Ramos (cell line): Measurements from ENCODE around the gene PDCD6IP.

Source experiments
- in situ Hi-C: fragments of 300-500 bp; cut with MboI; formaldehyde crosslinking; loops from one replicate; pipeline ENCODE4 v1.14.3; 2022; ENCODE audit warnings: low sequenced_read_pairs; ENCODE audit not compliant: unreplicated experiment

PDCD6IP gene

GRCh38 chr3:33883951-33884561 is 85.6 kb downstream of the PDCD6IP start:
- in situ Hi-C loops = loop anchor here (25.0 kb wide), 1 partner anchor 803 kb away; no protein-coding TSS in a partner anchor

GRCh38 chr3:33884701-33885100 is 86.3 kb downstream of the PDCD6IP start:
- in situ Hi-C loops = loop anchor here (25.0 kb wide), 1 partner anchor 803 kb away; no protein-coding TSS in a partner anchor

- in situ Hi-C loops = loop anchor here (25.0 kb wide), 1 partner anchor 802 kb away; no protein-coding TSS in a partner anchor
These were observed 87.1 kb downstream of the PDCD6IP start for GRCh38 chr3:33885496-33885895.

GRCh38 chr3:33886015-33886414 is 87.6 kb downstream of the PDCD6IP start:
- in situ Hi-C loops = loop anchor here (25.0 kb wide), 1 partner anchor 801 kb away; no protein-coding TSS in a partner anchor

- in situ Hi-C loops = loop anchor here (25.0 kb wide), 1 partner anchor 800 kb away; no protein-coding TSS in a partner anchor
These were observed 89.0 kb downstream of the PDCD6IP start for GRCh38 chr3:33887478-33887877.

- in situ Hi-C loops = loop anchor here (25.0 kb wide), 1 partner anchor 798 kb away; no protein-coding TSS in a partner anchor
These were observed 91.1 kb downstream of the PDCD6IP start for GRCh38 chr3:33889394-33890039.

GRCh38 chr3:33892655-33893054 is 94.2 kb downstream of the PDCD6IP start:
- in situ Hi-C loops = loop anchor here (25.0 kb wide), 1 partner anchor 795 kb away; no protein-coding TSS in a partner anchor

- in situ Hi-C loops = loop anchor here (25.0 kb wide), 1 partner anchor 792 kb away; no protein-coding TSS in a partner anchor
These were observed 97.2 kb downstream of the PDCD6IP start for GRCh38 chr3:33895658-33896057.

GRCh38 chr3:33897306-33897705 is 98.9 kb downstream of the PDCD6IP start:
- in situ Hi-C loops = loop anchor here (25.0 kb wide), 1 partner anchor 790 kb away; no protein-coding TSS in a partner anchor

- in situ Hi-C loops = loop anchor here (25.0 kb wide), 1 partner anchor 788 kb away; no protein-coding TSS in a partner anchor
These were observed 100.5 kb downstream of the PDCD6IP start for GRCh38 chr3:33898901-33899300.

GRCh38 chr3:33900440-33900808 is 102.0 kb downstream of the PDCD6IP start:
- in situ Hi-C loops = no loop called here

GRCh38 chr3:33900809-33901505 is 102.5 kb downstream of the PDCD6IP start:
- in situ Hi-C loops = no loop called here

- in situ Hi-C loops = no loop called here
These were observed 103.6 kb downstream of the PDCD6IP start for GRCh38 chr3:33901862-33902563.

- in situ Hi-C loops = no loop called here
These were observed 106.3 kb downstream of the PDCD6IP start for GRCh38 chr3:33904730-33905129.

- in situ Hi-C loops = no loop called here
These were observed 109.9 kb downstream of the PDCD6IP start for GRCh38 chr3:33908250-33908851.

- in situ Hi-C loops = no loop called here
These were observed 111.1 kb downstream of the PDCD6IP start for GRCh38 chr3:33909547-33909946.

GRCh38 chr3:33910031-33910430 is 111.6 kb downstream of the PDCD6IP start:
- in situ Hi-C loops = no loop called here

- in situ Hi-C loops = no loop called here
These were observed 113.3 kb downstream of the PDCD6IP start for GRCh38 chr3:33911525-33912322.

- in situ Hi-C loops = no loop called here
These were observed 115.8 kb downstream of the PDCD6IP start for GRCh38 chr3:33914212-33914611.
